DMS79 treated with DMSO at 0.1 percent for 48 hours (cell line): Measurements from ENCODE around the gene SYCE1L.
"Not testable (repeated sequence)": the region's sequence is repeated elsewhere in the genome, so short reads cannot be mapped to it uniquely, and the experiment has no call there.

Source experiments
- DNase-seq: peaks from one replicate; lab custom pipeline; 2025; lab: John Stamatoyannopoulos, UW

The SYCE1L gene

DNA sequence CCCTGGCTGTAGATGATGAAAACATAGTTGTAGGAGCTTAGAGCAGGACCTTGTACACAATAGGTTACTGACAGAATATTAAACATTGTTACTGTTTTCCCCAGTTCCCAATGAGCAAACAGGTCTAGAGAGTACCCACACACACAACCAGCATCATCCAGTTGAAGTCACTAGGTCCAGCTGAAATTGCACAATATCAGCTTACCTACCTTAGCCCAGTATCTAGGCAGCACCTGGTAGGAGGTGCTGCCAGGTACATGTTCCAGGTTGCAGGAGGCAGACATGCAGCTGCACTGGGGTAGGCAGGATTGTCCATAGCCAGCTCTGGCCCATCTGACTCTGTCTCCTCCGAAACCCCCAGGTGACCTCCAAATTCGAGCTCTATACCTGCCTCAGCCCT is 1.5 kb upstream of the SYCE1L start:
- no peak for DNase-seq

- no peak for DNase-seq
Measured at GRCh38 chr16:77206533-77206932, 7.3 kb downstream of the SYCE1L start.

- DNase-seq: no peak
Measured at GRCh38 chr16:77207030-77207429, 7.8 kb downstream of the SYCE1L start.

- DNase-seq: no peak
Measured at GRCh38 chr16:77208382-77208781, 9.2 kb downstream of the SYCE1L start.

GRCh38 chr16:77211880-77212740 is 12.9 kb downstream of the SYCE1L start:
- peak; percentile 56 for DNase-seq

GRCh38 chr16:77212741-77213541 is 13.7 kb downstream of the SYCE1L start:
- peak; percentile 23 for DNase-seq

GRCh38 chr16:77213542-77214106 is 14.4 kb downstream of the SYCE1L start:
- DNase-seq: peak; percentile 6

GRCh38 chr16:77214411-77215138 is 15.4 kb downstream of the SYCE1L start:
- DNase-seq: no peak

- no peak for DNase-seq
Measured at GRCh38 chr16:77219437-77219836, 20.2 kb downstream of the SYCE1L start.

GRCh38 chr16:77220427-77220826 is 21.2 kb downstream of the SYCE1L start:
- DNase-seq: no peak

DNA sequence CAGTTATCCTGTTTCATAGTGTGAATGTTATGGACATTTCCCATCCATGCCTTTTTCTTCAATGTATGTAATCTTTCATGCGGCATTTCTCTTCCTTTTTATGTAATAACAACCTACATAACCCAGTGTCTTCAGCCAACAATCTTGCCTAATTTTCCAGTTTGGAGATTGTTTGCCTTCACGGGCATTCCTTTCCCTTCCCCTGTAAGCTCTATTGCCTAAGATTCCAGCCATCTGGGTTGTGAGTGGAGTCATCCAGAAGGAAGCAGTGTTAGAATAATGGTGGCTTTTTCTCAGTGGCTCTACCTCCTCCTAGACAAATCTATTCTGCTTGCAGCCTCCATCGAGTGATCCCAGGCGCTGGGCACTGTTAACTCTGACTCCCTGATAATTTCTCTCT is 22.3 kb downstream of the SYCE1L start:
- DNase-seq: no peak

GRCh38 chr16:77223184-77223583 is 24.0 kb downstream of the SYCE1L start:
- DNase-seq: no peak

DNA sequence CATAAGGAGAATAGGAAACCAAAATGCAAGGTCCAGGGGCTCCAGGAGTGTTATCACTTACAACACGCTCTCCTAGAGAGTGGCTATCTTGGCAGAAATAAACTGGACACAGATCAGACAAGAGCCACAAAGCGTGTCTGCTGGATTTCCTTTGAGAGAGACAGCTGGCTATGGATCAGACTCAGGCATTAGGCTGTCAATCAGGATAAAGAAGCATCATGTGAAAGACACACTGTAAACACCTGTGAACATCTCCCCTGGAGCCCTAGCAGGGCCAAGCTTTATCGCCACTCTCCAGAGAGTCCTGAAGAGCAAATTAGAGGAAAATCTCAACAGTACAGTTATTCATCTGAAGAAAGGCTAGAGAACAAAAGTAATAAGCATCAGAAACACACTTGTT is 26.0 kb downstream of the SYCE1L start:
- DNase-seq: no peak

- DNase-seq: no peak
Measured at GRCh38 chr16:77227745-77228144, 28.5 kb downstream of the SYCE1L start.

GRCh38 chr16:77231047-77231446 is 31.8 kb downstream of the SYCE1L start:
- DNase-seq: no peak

DNA sequence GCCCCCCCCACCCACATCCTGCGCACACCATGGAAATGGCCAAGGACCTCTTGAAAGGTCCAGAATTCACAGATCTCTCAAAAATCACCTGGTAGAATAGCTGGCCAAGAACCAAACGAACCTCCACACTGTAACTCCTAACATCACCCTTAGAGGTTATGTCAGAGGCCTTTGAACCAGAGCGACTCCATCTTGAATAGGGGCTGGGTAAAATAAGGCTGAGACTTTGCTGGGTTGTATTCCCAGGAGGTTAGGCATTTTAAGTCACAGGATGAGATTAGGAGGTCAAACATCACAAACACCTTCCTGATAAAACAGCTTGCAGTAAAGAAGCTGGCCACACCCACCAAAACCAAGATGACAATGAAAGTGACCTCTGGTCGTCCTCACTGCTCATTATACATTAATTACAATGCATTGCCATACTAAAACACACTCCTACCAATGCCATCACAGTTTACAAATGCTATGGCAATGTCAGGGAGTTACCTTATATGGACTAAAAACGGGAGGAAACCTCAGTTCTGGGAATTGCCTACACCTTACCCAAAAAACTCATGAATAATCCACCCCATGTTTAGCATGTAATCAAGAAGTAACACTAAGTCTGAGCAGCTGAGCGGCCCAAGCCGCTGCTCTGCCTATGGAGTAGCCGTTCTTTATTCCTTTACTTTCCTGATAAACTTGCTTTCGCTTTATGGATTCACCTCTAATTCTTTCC is 34.8 kb downstream of the SYCE1L start:
- DNase-seq: no peak

DNA sequence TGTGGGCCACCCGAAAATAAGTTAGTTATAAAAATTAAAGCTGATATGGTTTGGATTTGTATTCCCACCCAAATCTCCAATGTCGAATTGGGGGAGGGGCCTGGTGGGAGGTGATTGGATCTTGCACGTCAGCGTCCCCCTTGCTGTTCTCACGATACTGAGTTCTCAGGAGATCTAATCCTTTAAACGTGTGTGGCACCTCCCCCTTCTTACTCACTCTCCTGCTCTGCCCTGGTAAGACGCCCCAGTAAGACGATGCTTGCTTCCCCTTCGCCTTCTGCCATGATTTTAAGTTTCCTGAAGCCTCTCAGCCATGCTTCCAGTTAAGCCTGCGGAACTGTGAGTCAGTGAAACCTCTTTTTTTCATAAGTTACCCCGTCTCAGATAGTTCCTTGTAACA is 35.4 kb downstream of the SYCE1L start:
- DNase-seq: no peak

GRCh38 chr16:77236063-77236511 is 36.9 kb downstream of the SYCE1L start:
- peak; percentile 49 for DNase-seq

- peak; percentile 87 for DNase-seq
Measured at GRCh38 chr16:77238593-77238992, 39.4 kb downstream of the SYCE1L start.

DNA sequence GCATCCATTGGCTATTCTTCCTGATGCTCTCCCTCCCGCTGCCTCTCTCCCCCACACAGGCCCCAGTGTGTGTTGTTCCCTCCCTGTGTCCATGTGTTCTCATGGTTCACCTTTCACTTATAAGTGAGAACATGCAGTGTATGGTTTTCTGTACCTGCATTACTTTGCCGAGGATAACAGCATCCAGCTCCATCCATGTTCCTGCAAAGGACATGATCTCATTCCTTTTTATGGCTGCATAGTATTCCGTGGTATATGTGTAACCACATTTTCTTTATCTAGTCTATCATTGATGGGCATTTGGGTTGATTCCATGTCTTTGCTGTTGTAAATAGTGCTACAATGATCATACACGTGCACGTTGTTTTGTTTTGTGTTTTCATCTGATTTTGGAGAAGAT is 43.3 kb downstream of the SYCE1L start:
- DNase-seq: not testable (repeated sequence)

GRCh38 chr16:77246150-77246549 is 46.9 kb downstream of the SYCE1L start:
- DNase-seq: peak; percentile 21
